Fibroblast of villous mesenchyme (primary cell): ENCODE data around the gene MDM1. TPM values are rescaled to one million over a fixed set of nuclear protein-coding genes. Genes with fewer than 3 reads are reported as not detected.

ENCODE experiments used
- DNase-seq: peaks from one replicate; pipeline ENCODE4 v3.0.0-alpha.2; 2010; ENCODE audit warnings: low read depth
- H3K4me3 ChIP-seq: 2 replicates; pipeline ENCODE4 v1.5.1; 2011; ENCODE audit warnings: low read depth, mild to moderate bottlenecking, low read length
- total RNA-seq: library from RNA; depleted of rRNA; stranded (reverse); fragments of >200 nt; gene quantifications from 2 replicates; pipeline ENCODE4 v1.2.3, GENCODE V29; 2012
- TF ChIP-seq, protein P1 (sequence below): IDR thresholded peaks from 2 replicates; pipeline ENCODE4 v1.5.1; 2012; ENCODE audit warnings: low read depth, mild to moderate bottlenecking, low read length; ENCODE audit not compliant: insufficient read depth

MDM1 gene
- total RNA-seq, 1 donor, result 13.0 TPM

DNA sequence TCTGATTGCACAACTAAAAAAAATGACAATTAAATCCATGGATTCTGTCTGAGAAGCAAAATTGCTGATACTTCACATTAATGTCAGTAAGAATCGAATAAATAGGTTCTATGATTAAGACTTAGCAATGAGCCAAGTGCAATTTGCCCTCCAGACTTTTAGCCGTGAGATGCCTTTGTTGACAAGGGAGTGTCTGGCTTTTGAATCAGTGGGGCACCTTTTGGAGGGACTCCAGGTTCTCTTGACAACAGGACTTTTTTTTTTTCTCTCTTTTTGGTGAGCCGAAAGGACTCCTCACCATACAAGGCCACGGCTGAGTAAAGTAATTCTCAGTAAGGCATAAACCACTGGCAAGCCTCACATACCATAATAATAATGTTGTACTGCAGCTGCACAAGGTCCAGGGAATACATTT is 4.7 kb upstream of the MDM1 start:
- no peak overlapping the region for H3K4me3 ChIP-seq
- DNase-seq, result no peak
- TF ChIP-seq, protein P1, sequence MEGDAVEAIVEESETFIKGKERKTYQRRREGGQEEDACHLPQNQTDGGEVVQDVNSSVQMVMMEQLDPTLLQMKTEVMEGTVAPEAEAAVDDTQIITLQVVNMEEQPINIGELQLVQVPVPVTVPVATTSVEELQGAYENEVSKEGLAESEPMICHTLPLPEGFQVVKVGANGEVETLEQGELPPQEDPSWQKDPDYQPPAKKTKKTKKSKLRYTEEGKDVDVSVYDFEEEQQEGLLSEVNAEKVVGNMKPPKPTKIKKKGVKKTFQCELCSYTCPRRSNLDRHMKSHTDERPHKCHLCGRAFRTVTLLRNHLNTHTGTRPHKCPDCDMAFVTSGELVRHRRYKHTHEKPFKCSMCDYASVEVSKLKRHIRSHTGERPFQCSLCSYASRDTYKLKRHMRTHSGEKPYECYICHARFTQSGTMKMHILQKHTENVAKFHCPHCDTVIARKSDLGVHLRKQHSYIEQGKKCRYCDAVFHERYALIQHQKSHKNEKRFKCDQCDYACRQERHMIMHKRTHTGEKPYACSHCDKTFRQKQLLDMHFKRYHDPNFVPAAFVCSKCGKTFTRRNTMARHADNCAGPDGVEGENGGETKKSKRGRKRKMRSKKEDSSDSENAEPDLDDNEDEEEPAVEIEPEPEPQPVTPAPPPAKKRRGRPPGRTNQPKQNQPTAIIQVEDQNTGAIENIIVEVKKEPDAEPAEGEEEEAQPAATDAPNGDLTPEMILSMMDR, result no peak

DNA sequence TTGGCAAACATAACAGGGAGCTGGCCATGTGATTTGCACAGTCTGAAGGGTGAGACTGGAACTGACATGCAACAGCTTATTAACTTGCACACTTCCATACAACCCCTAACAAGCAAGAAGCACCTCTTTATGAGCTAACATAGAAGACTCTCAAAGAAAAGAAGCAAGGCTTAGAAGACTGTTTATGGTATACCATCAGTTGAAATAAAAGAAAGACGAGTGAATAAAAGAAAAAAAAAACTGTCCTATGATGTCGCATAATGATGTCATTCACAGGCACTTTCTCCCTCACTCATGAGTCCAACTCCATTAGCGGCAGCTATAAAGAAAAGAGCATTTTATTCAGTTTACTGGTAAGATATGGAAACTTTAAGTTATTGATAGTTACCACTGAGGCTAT is 3.3 kb upstream of the MDM1 start:
- TF ChIP-seq, protein P1, result no peak
- no peak for DNase-seq
- no peak overlapping the region for H3K4me3 ChIP-seq

- TF ChIP-seq, protein P1, result no peak
- H3K4me3 ChIP-seq, result no peak overlapping the region
- DNase-seq, result no peak
Measured at GRCh38 chr12:68334132-68334531, 2.0 kb upstream of the MDM1 start.

GRCh38 chr12:68332728-68333630 is 817 bp upstream of the MDM1 start:
- DNase-seq, result no peak
- H3K4me3 ChIP-seq, result peak overlapping the region; percentile 83
- TF ChIP-seq, protein P1, result no peak

DNA sequence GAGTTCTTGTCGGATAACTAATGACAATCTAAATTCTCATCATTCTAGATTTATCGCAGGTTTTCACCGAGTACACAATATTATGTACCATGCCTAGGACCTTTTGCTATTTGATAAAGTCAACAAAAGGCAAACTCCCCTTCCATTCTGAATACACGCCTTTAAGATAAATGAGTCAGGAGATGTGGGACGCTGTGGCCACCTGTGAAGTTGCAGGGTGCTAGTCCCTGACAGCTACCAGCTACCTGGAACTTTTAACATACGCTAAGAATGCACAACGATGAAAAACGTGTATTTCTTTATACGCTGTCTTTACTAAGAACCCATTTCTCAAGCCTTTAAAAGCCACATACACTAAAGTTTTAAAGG is 678 bp downstream of the MDM1 start:
- no peak for DNase-seq
- TF ChIP-seq, protein P1, result no peak
- peak overlapping the region; percentile 83 for H3K4me3 ChIP-seq

- TF ChIP-seq, protein P1, result no peak
- DNase-seq, result no peak
- H3K4me3 ChIP-seq, result no peak overlapping the region
Measured at GRCh38 chr12:68327896-68328295, 4.3 kb downstream of the MDM1 start.
